IMR-90 (cell line): Measurements from ENCODE around the gene KATNA1.

Experiments
- BHLHE40 ChIP-seq: fragments of 150-350 bp; IDR thresholded peaks from 2 replicates; pipeline ENCODE4 v1.6.1; 2016; ENCODE audit warnings: mild to moderate bottlenecking, low read depth, low read length
- CEBPB ChIP-seq: IDR thresholded peaks from 2 replicates; pipeline ENCODE4 v1.6.1; 2012; ENCODE audit warnings: low read depth, low read length, improper control_type of control experiment
- CHD1 ChIP-seq: IDR thresholded peaks from 2 replicates; pipeline ENCODE4 v1.6.1; 2012; ENCODE audit warnings: low read depth, low read length, improper control_type of control experiment
- CTCF ChIP-seq: conservative IDR thresholded peaks from 2 replicates; pipeline ENCODE4 v1.5.1; 2012; ENCODE audit warnings: mild to moderate bottlenecking, low read depth, low read length, improper control_type of control experiment
- FOS ChIP-seq: fragments of 150-350 bp; IDR thresholded peaks from 2 replicates; pipeline ENCODE4 v1.6.1; 2016; ENCODE audit warnings: low read depth, low read length
- MAZ ChIP-seq: IDR thresholded peaks from 2 replicates; pipeline ENCODE4 v1.6.1; 2012; ENCODE audit warnings: low read depth, mild to moderate bottlenecking, low read length, improper control_type of control experiment, moderate library complexity, borderline replicate concordance
- MXI1 ChIP-seq: IDR thresholded peaks from 2 replicates; pipeline ENCODE4 v1.6.1; 2012; ENCODE audit warnings: low read depth, mild to moderate bottlenecking, low read length, moderate library complexity, borderline replicate concordance
- NFE2L2 ChIP-seq: fragments of 150-350 bp; IDR thresholded peaks from 2 replicates; pipeline ENCODE4 v1.6.1; 2016; ENCODE audit warnings: low read depth, mild to moderate bottlenecking, low read length
- POLR2A ChIP-seq: IDR thresholded peaks from 2 replicates; pipeline ENCODE4 v1.6.1; 2012; ENCODE audit warnings: mild to moderate bottlenecking, low read depth, low read length
- RAD21 ChIP-seq: IDR thresholded peaks from 2 replicates; pipeline ENCODE4 v1.6.1; 2012; ENCODE audit warnings: low read length, improper control_type of control experiment
- SMC3 ChIP-seq: fragments of 150-350 bp; IDR thresholded peaks from 2 replicates; pipeline ENCODE4 v1.6.1; 2016; ENCODE audit warnings: low read depth, mild to moderate bottlenecking, antibody characterized with exemption, low read length, moderate library complexity
- USF2 ChIP-seq: fragments of 150-350 bp; IDR thresholded peaks from 2 replicates; pipeline ENCODE4 v1.6.1; 2017; ENCODE audit warnings: mild to moderate bottlenecking, antibody characterized with exemption, low read length, low read depth

GRCh38 chr6:149660028-149660427 is 11.5 kb upstream of the KATNA1 start:
- TF ChIP-seq CTCF (no peak), RAD21 (no peak), BHLHE40 (no peak), POLR2A (no peak), MAZ (no peak), CEBPB (no peak), FOS (no peak), SMC3 (no peak), MXI1 (no peak), USF2 (no peak), NFE2L2 (no peak), CHD1 (no peak)
